H9 (cell line): Measurements from ENCODE around the gene EBF4. TPM values are rescaled to one million over a fixed set of nuclear protein-coding genes. Genes with fewer than 3 reads are reported as not detected.
A peak's percentile ranks its signal among the peaks of the same experiment; 100 is the strongest.

Experiments used
- DNase-seq: peaks from one replicate; pipeline ENCODE4 v3.0.0-alpha.2; 2017
- H2AFZ ChIP-seq: one replicate; pipeline ENCODE4 v1.6.1; 2013; ENCODE audit warnings: mild to moderate bottlenecking, low read length, control low read depth, moderate library complexity
- H2AK5ac ChIP-seq: 2 replicates; pipeline ENCODE4 v1.6.1; 2013; ENCODE audit warnings: low read length, control low read depth, mixed read lengths; ENCODE audit not compliant: insufficient read length
- H2BK120ac ChIP-seq: one replicate; pipeline ENCODE4 v1.6.1; 2013; ENCODE audit warnings: low read depth, mild to moderate bottlenecking, low read length, control low read depth, inconsistent platforms; ENCODE audit not compliant: poor library complexity, severe bottlenecking
- H2BK12ac ChIP-seq: 2 replicates; pipeline ENCODE4 v1.6.1; 2013; ENCODE audit warnings: low read length, control low read depth, mixed read lengths, low read depth; ENCODE audit not compliant: insufficient read length
- H2BK15ac ChIP-seq: 2 replicates; pipeline ENCODE4 v1.6.1; 2013; ENCODE audit warnings: low read depth, low read length, control low read depth
- H2BK20ac ChIP-seq: one replicate; pipeline ENCODE4 v1.6.1; 2013; ENCODE audit warnings: low read depth, mild to moderate bottlenecking, low read length, control low read depth, inconsistent platforms; ENCODE audit not compliant: poor library complexity, severe bottlenecking
- H2BK5ac ChIP-seq: 2 replicates; pipeline ENCODE4 v1.6.1; 2013; ENCODE audit warnings: low read length, control low read depth, mixed read lengths; ENCODE audit not compliant: insufficient read length
- H3K14ac ChIP-seq: 2 replicates; pipeline ENCODE4 v1.6.1; 2013; ENCODE audit warnings: low read length, control low read depth; ENCODE audit not compliant: insufficient read depth
- H3K18ac ChIP-seq: 2 replicates; pipeline ENCODE4 v1.6.1; 2013; ENCODE audit warnings: low read depth, mild to moderate bottlenecking, mixed read lengths, low read length, control low read depth; ENCODE audit not compliant: insufficient read length
- H3K23ac ChIP-seq: 2 replicates; pipeline ENCODE4 v1.6.1; 2013; ENCODE audit warnings: low read length, control low read depth, mixed read lengths, low read depth; ENCODE audit not compliant: insufficient read length
- H3K23me2 ChIP-seq: 2 replicates; pipeline ENCODE4 v1.6.1; 2013; ENCODE audit warnings: low read depth, mild to moderate bottlenecking, mixed read lengths, low read length, control low read depth; ENCODE audit not compliant: insufficient read length, poor library complexity, severe bottlenecking
- H3K27ac ChIP-seq: 2 replicates; pipeline ENCODE4 v1.5.1; 2013; ENCODE audit warnings: low read length, control low read depth, mixed read lengths, low read depth; ENCODE audit not compliant: insufficient read length
- H3K27me3 ChIP-seq: 2 replicates; pipeline ENCODE4 v1.6.1; 2013; ENCODE audit warnings: low read length, control low read depth, inconsistent platforms; ENCODE audit not compliant: insufficient read depth
- H3K4ac ChIP-seq: 2 replicates; pipeline ENCODE4 v1.6.1; 2013; ENCODE audit warnings: low read depth, mild to moderate bottlenecking, control low read depth, inconsistent platforms, low read length, moderate library complexity
- H3K4me1 ChIP-seq: 2 replicates; pipeline ENCODE4 v1.6.1; 2013; ENCODE audit warnings: low read length, control low read depth, inconsistent platforms; ENCODE audit not compliant: insufficient read depth
- H3K4me2 ChIP-seq: 2 replicates; pipeline ENCODE4 v1.6.1; 2013; ENCODE audit warnings: low read length, control low read depth, mixed read lengths; ENCODE audit not compliant: insufficient read length, insufficient read depth
- H3K56ac ChIP-seq: 2 replicates; pipeline ENCODE4 v1.6.1; 2013; ENCODE audit warnings: low read depth, mild to moderate bottlenecking, mixed read lengths, low read length, control low read depth; ENCODE audit not compliant: insufficient read length
- H3K79me1 ChIP-seq: 2 replicates; pipeline ENCODE4 v1.6.1; 2013; ENCODE audit warnings: low read depth, mild to moderate bottlenecking, moderate library complexity, low read length, control low read depth, inconsistent platforms; ENCODE audit not compliant: insufficient read depth, poor library complexity, severe bottlenecking
- H3K79me2 ChIP-seq: 2 replicates; pipeline ENCODE4 v1.6.1; 2013; ENCODE audit warnings: low read length, control low read depth, inconsistent platforms; ENCODE audit not compliant: insufficient read depth
- H3K9ac ChIP-seq: 2 replicates; pipeline ENCODE4 v1.6.1; 2013; ENCODE audit warnings: low read length, control low read depth, mixed read lengths; ENCODE audit not compliant: insufficient read length; ENCODE audit errors: extremely low read depth
- H3K9me3 ChIP-seq: one replicate; pipeline ENCODE4 v1.6.1; 2013; ENCODE audit warnings: low read depth, low read length, inconsistent platforms; ENCODE audit not compliant: control insufficient read depth
- H3T11ph ChIP-seq: one replicate; pipeline ENCODE4 v1.6.1; 2013; ENCODE audit warnings: mild to moderate bottlenecking, low read length, control low read depth, inconsistent platforms
- H4K20me1 ChIP-seq: one replicate; pipeline ENCODE4 v1.6.1; 2013; ENCODE audit not compliant: control insufficient read depth, insufficient read length, insufficient read depth
- H4K5ac ChIP-seq: 2 replicates; pipeline ENCODE4 v1.6.1; 2013; ENCODE audit warnings: low read depth, mild to moderate bottlenecking, mixed read lengths, low read length, control low read depth; ENCODE audit not compliant: insufficient read length
- H4K8ac ChIP-seq: replicated peaks from 2 replicates; pipeline ENCODE4 v1.6.1; 2013; ENCODE audit warnings: low read length, control low read depth, mixed read lengths, low read depth; ENCODE audit not compliant: insufficient read length
- H4K91ac ChIP-seq: 2 replicates; pipeline ENCODE4 v1.6.1; 2013; ENCODE audit warnings: low read depth, mild to moderate bottlenecking, moderate library complexity, mixed read lengths, low read length, control low read depth; ENCODE audit not compliant: insufficient read length
- H3K27ac Mint-ChIP-seq, 3 experiments: 2 replicates in 2 of 3; 3 replicates in 1 of 3; pipeline ENCODE4 v1.8.0; 2020 to 2021; ENCODE audit warnings: mixed read lengths in 3 of 3, mild to moderate bottlenecking in 1 of 3, moderate library complexity in 1 of 3
- H3K27me3 Mint-ChIP-seq: 2 replicates; pipeline ENCODE4 v1.8.0; 2021; ENCODE audit warnings: low read depth, mild to moderate bottlenecking, moderate library complexity, mixed read lengths
- H3K36me3 Mint-ChIP-seq, 3 experiments: 2 replicates in 2 of 3; 3 replicates in 1 of 3; pipeline ENCODE4 v1.8.0; 2020 to 2021; ENCODE audit warnings: low read depth in 3 of 3, mixed read lengths in 3 of 3; ENCODE audit not compliant: insufficient read depth in 1 of 3
- H3K4me1 Mint-ChIP-seq, 2 experiments: 2 replicates each; pipeline ENCODE4 v1.8.0; 2020; ENCODE audit warnings: mixed read lengths in 2 of 2
- H3K4me3 Mint-ChIP-seq, 2 experiments: 2 replicates in 1 of 2; 3 replicates in 1 of 2; pipeline ENCODE4 v1.8.0; 2020 to 2021; ENCODE audit warnings: mild to moderate bottlenecking in 2 of 2, mixed read lengths in 2 of 2, moderate library complexity in 1 of 2
- H3K9me3 Mint-ChIP-seq, 2 experiments: 2 replicates in 1 of 2; 3 replicates in 1 of 2; pipeline ENCODE4 v1.8.0; 2020; ENCODE audit warnings: mild to moderate bottlenecking in 2 of 2, mixed read lengths in 2 of 2, moderate library complexity in 1 of 2
- WGBS: extraction: QIAGEN DNeasy Blood & Tissue Kit; methylation state at CpG from one replicate; pipeline ENCODE4 v1.1.7; 2013; ENCODE audit warnings: missing lambda C conversion rate, low lambda C conversion rate, mixed read lengths; ENCODE audit not compliant: insufficient read length; ENCODE audit errors: extremely low coverage; 5-methylcytosine and 5-hydroxymethylcytosine counted together
- total RNA-seq: library from RNA; stranded (reverse); gene quantifications from 2 replicates; pipeline ENCODE4 v1.2.1, GENCODE V29; 2021
- TF ChIP-seq, protein P1 (sequence below): fragments of 200-600 bp; sonication (generic); conservative IDR thresholded peaks from 3 replicates; pipeline ENCODE4 v1.8.0; 2021; ENCODE audit warnings: antibody characterized with exemption, mild to moderate bottlenecking

Gene EBF4
- total RNA-seq, 1 experiment from 2014 or later = 3.9 TPM

GRCh38 chr20:2751878-2752566 is 59.4 kb downstream of the EBF4 start:
- no peaks in the 10 kb centered on the region; a peak in 2 of 5 replicates for H3K9me3 Mint-ChIP-seq
- Histone ChIP-seq H3K18ac (no peak overlapping the region), H2BK15ac (no peak overlapping the region), H3K14ac (no peak overlapping the region), H3K23ac (no peak overlapping the region), H3K4ac (no peak overlapping the region), H3K79me1 (no peaks in the 10 kb centered on the region), H4K5ac (no peak overlapping the region), H4K91ac (no peak overlapping the region), H2BK120ac (no peak overlapping the region), H3K4me2 (peak overlapping the region; percentile 55), H2BK12ac (no peak overlapping the region), H3K56ac (no peak overlapping the region), H3K9ac (no peak overlapping the region), H3K9me3 (no peaks in the 10 kb centered on the region), H3K79me2 (no peaks in the 10 kb centered on the region), H3K27me3 (peaks cover 48% of the 10 kb centered on the region), H4K20me1 (no peaks in the 10 kb centered on the region), H2AK5ac (no peak overlapping the region), H3T11ph (no peak overlapping the region), H3K4me1 (no peaks in the 10 kb centered on the region; the same call in 1 of the 2 replicates), H3K23me2 (peaks cover 32% of the 10 kb centered on the region), H2AFZ (no peak overlapping the region), H3K27ac (no peak overlapping the region), H2BK20ac (no peak overlapping the region), H2BK5ac (no peak overlapping the region), H4K8ac (no peak overlapping the region)
- no peak for DNase-seq
- peaks cover 35 to 57% of the 10 kb centered on the region in 2 experiments for H3K4me1 Mint-ChIP-seq
- H3K27me3 Mint-ChIP-seq = peaks cover 85% of the 10 kb centered on the region
- no CpG with 5 or more reads among the region's 93 CpGs for WGBS
- no peaks in the 10 kb centered on the region; a peak in 1 of 7 replicates for H3K36me3 Mint-ChIP-seq
- TF ChIP-seq, protein P1, sequence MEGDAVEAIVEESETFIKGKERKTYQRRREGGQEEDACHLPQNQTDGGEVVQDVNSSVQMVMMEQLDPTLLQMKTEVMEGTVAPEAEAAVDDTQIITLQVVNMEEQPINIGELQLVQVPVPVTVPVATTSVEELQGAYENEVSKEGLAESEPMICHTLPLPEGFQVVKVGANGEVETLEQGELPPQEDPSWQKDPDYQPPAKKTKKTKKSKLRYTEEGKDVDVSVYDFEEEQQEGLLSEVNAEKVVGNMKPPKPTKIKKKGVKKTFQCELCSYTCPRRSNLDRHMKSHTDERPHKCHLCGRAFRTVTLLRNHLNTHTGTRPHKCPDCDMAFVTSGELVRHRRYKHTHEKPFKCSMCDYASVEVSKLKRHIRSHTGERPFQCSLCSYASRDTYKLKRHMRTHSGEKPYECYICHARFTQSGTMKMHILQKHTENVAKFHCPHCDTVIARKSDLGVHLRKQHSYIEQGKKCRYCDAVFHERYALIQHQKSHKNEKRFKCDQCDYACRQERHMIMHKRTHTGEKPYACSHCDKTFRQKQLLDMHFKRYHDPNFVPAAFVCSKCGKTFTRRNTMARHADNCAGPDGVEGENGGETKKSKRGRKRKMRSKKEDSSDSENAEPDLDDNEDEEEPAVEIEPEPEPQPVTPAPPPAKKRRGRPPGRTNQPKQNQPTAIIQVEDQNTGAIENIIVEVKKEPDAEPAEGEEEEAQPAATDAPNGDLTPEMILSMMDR = no peak; the same call in 2 of the 3 replicates
- H3K27ac Mint-ChIP-seq = no peak overlapping the region
- H3K4me3 Mint-ChIP-seq = no peak overlapping the region; a peak in 1 of 5 replicates
